GM19099 (cell line): ENCODE measurements around the gene ZMYND15.

Experiments
- POLR2A ChIP-seq: IDR thresholded peaks from 3 replicates; pipeline ENCODE4 v1.6.1; 2011; ENCODE audit warnings: low read depth; ENCODE audit not compliant: insufficient read length; ENCODE audit errors: extremely low read depth

Gene ZMYND15

DNA sequence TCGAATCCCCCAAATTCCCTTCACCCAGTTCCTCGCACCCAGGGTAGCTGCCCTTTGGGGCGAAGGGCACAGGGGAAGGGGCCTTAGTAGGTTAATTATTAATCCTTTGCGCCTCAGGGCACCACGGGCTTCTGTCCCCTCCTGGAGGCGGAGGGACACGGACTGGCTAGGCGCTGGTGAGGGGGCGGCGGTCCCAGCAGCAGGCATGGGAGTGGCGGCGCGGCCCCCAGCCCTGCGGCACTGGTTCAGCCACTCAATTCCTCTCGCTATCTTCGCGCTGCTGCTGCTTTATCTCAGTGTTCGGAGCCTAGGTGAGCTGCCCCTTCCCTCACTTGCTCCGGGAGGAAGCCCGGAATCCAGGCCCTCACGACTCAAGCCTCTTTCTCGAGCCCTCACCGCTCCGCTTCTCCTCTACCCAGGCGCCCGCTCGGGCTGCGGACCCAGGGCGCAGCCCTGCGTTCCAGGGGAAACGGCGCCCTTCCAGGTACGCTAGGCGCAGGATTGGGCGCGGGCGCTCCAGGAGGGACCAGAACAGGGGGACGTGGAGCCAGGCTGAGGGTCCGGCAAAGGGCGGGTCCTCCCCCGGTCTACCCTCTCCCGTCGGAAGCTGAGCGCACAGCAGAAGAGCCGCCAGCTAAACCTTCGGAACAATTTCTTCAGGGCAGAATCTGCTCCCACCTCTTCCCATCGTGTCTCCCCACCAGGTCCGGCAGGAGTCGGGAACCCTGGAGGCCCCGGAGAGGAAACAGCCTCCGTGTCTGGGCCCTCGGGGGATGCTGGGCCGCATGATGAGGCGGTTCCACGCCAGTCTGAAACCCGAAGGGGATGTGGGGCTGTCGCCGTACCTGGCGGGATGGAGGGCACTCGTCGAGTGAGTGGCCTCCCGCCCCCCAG, 49.4 kb downstream of the ZMYND15 start, which contains the start of gene GLTPD2:
Gene GLTPD2 (plus strand): TSS at position 158 of the 894 bp plus-strand sequence. CDS start 48 bp downstream, at position 206.
- no peak for TF ChIP-seq POLR2A

DNA sequence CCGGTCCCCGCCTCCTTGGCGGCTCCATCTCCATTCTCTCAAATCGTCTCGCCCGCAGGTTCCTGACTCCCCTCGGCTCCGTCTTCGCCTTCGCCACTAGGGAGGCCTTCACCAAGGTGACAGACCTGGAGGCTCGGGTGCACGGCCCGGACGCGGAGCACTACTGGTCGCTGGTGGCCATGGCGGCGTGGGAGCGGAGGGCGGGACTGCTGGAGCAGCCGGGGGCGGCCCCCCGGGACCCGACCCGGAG, 50.0 kb downstream of the ZMYND15 start:
- no peak for TF ChIP-seq POLR2A

DNA sequence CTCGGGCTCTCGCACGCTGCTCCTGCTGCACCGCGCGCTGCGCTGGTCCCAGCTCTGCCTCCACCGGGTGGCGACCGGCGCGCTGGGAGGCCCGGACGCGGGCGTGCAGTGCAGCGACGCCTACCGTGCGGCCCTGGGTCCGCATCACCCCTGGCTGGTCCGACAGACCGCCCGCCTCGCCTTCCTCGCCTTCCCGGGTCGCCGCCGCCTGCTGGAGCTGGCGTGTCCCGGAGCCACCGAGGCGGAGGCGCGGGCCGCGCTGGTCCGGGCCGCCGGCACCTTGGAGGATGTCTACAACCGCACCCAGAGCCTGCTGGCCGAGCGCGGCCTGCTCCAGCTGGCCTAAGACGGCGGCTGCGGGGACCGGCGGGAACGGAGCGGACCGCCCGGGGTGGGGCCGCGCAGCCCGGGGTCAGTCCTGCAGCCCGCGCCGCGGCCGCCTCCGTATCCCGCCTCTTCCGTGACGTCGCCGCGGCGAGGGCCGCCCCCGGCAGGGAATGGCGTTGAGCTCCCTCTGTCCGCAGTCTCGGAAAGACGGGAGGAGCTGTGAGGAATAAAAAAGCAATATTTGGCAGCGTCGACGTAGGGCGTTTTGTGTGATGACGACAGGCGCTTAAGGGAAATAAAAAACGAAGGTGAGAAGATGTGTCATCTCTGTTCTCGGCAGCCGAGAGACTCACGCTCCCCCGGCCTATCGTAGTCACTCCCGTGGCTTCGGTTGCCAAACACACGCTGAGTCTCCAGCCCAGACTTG, 50.5 kb downstream of the ZMYND15 start:
- peak; percentile 61 for TF ChIP-seq POLR2A

DNA sequence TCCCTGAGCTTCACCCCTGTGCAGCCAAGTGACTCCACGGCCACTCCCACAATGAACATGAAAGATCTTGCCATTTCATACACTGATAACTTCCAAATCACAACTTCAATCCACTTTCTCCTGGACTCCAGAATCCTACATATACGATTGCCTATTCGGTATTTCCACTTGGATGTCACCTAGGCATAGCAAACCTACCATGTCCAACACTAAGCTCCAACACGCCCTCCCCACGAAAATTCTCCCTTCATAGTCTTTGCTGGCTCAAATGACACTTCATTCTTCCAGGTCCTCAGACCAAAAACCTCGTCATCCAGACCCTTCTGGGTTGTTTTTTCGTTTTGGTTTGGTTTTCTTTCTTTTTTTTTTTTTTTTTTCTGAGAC, 51.1 kb downstream of the ZMYND15 start:
- no peak for TF ChIP-seq POLR2A

DNA sequence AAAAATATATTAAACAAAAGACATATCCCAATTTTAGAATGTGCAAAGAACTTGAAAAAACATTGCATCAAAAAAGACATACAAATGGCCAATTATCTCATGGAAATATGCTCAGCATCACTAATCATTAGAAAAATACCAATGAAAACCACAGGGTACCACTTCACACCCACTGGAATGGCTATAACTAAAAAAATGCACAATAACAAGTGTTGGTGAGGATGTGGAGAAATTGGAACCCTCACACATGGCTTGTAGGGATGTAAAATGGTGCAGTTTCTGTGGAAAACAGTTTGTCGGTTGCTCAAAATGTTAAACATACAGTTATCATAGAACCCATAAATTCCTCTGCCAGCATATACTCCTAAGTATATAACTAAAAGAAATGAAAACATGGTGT, 55.5 kb downstream of the ZMYND15 start:
- no peak for TF ChIP-seq POLR2A
